HG03460 (cell line): Measurements from ENCODE around the gene ZNF654.
"Not testable (repeated sequence)": the region's sequence is repeated elsewhere in the genome, so short reads cannot be mapped to it uniquely, and the experiment has no call there.

Source experiments
- ATAC-seq: cut with Tn5 transposase; IDR thresholded peaks from one replicate; pipeline ENCODE4 v1.9.1; 2021; ENCODE audit not compliant: unreplicated experiment

Gene ZNF654

DNA sequence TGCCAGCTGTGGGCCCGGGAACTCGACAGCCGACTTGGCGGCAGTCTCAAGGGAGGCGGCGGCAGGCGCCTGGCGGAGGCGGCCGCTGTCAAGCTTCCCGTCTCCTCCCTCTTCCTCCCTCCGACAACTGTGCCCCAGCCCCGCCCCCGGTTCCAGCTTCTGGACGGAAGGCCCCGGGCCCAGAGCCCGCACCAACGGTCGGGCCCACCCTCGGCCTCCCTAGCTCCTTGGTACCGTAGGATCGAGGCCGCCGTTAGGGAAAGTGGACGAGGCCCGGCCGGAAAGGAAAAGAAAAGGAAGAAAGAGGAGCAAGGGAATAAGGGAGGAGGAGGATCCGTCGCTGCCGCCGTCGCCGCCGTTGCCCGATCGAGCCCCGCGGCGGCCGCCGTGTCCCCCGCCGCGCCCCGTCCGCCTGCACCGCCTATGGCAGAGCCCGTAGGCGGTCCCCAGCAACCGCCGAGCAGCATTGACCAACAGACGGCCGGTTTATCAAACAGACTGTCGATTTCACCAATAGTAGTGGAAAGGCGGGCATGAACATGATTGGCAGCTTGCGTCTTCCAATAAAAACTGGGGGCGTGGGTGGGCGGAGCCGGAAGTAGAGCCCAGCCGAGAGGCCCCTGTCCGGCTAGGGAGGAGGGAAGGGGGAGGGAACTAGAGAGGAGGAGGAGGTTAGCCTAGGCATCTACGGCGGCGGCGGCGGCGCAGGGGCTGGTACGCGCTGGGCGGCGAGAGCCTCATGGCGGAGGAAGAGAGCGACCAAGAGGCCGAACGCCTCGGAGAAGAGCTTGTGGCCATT lies at the start of gene ZNF654, which contains the start of gene CGGBP1:
Gene ZNF654 (plus strand): TSS at position 675 of the 799 bp plus-strand sequence. CDS start 65 bp downstream, at position 740.
Gene CGGBP1 (minus strand): TSS at position 425 of the 799 bp plus-strand sequence. CDS start 3,029 bp downstream, outside the sequence.
- ATAC-seq: peak; percentile 94

DNA sequence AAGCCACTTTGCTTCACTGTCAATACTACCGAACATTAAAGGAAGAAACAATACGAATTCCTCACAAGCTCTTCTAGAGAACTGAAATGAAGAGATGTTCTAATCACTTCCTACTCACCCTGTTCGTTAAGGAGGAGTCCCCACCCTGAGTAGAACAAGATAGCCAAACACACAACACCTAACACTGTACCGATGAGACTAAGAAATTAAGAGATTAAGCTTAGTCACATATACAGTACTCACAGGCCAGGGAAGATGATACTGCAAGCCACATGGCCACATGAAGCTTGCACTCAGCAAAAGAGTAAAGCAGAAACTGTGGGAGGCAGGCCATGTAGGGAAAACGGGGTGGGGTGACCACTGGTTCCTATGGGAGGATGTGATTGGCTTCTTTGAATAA lies 48.2 kb upstream of the ZNF654 start:
- no peak for ATAC-seq

DNA sequence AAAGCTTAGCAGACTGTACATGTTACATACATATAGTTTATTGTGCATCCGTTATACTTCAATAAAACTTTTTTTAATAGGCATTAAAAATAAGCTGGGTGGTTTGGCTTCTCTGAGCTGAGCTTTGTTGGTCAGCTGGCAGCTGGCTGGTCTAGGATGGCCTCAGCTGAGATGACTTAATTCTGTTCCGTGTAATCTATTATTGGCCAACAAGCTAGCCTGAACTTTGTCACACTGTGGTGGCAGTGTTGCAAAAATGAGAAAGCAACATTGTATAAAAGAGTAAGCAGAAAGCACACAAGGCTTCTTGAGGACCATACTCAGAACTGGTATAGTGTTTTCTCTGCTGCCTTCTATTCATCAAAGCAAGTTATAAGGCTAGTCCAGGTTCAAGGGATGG lies 45.5 kb upstream of the ZNF654 start:
- no peak for ATAC-seq

DNA sequence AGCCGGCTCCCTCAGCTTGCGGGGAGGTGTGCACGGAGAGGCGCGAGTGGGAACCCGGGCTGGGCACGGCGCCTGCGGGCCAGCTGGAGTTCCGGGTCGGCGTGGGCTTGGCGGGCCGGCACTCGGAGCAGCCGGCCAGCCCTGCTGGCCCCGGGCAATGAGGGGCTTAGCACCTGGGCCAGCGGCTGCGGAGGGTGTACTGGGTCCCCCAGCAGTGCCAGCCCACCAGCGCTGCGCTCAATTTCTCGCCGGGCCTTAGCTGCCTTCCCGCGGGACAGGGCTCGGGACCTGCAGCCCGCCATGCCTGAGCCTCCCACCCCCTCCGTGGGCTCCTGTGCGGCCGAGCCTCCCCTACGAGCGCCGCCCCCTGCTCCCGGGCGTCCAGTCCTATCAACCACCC lies 43.4 kb upstream of the ZNF654 start:
- ATAC-seq: not testable (repeated sequence)

DNA sequence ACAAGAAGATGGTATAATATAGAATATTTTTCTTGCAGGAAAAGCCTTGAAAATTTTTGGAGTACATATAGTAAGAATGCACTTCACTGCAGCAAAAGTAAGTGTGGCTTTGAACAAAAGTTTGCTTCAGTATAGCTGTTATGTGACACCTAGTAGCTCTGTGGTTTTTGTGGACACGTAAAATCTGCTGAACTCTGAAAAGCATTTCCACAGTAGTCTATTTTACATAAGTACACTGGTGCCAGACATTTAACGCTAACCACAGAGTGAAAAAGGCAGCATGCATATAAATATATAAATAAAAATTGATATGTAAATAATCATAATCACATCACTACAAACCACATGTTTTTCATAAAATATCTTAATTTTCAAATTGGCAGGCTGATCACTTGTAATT lies 40.0 kb upstream of the ZNF654 start:
- ATAC-seq: peak; percentile 94

DNA sequence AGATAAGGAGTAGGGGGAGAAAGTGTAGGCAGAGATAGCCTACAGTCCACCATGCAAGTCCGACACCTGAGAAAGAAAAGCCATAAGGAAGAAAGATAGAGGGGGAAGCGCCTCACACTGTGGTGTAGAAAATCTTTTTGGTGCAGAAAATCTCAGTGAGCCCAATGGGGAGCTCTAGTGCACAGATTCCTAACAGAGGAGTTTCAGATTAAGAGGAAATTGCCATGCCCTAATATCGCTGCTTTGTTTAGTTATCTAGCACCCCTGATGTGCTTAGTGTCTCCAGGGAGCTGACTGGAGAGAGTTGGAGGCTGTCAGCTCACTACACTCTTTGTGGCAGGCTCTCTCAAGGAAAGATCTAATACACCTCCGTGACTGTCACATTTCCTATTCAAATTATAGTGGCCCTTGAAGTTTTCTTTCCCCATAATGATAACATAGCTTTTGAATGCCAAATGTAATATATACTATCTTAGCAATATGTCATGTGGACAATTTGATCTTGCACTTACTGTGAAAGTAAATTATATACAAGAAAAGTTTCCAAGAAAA lies 34.0 kb upstream of the ZNF654 start:
- no peak for ATAC-seq

DNA sequence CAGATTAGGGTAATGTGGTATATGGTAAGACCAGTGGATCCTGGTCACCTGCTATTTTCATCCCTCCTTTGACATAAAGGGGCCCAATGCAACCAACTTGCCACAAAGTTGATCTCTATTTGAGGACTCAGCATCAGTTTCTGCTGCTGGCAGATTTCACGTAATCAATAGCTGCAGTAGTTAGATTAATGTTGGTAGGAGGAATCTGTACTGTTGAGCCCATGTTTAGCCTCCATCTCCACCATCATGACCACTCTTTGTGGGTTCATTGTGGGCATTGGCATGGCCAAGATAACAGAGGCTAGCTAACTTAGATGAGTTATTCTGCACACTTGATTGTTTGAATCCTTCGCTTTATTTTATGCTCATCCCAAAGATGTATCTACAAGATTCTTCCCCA lies 30.2 kb upstream of the ZNF654 start:
- no peak for ATAC-seq

DNA sequence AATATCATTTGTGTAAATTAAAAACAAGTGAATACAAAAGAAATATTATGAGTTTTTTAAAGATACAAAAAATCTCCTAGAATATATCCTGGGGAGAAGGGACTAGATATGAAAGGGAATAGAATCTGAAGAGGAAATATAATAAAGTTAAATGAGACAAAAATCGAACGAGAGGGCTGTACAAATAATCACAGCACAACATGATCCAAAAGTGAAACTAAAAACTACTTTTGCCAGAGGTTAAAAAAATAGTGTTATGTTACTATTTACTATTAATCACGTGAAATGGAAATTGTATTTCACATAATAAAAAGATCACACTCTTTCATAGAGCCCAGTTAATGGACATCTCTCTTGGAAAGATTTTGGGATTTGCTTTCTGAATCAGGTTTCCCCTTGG lies 28.8 kb upstream of the ZNF654 start:
- ATAC-seq: no peak

DNA sequence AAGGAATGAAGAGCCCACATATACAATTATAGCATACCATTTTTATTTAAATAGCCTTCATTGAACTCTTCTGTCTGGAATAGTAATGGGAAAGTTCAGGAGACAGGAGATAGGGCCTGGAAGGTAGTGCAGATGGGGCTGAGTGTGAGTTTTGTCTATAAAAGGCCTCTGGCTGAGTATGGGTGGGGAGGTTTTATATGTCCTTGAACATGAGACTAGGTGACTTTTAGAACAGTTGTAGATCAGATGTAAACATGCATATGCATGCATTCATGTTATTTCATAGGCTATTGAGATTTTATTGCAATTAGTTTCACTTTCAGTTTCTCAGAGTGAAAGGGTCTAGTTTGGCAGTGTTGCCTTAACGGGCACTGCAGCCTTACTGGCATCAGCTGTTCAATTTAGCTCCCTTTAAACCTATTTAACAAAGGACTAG lies 27.4 kb upstream of the ZNF654 start:
- ATAC-seq: peak; percentile 84

DNA sequence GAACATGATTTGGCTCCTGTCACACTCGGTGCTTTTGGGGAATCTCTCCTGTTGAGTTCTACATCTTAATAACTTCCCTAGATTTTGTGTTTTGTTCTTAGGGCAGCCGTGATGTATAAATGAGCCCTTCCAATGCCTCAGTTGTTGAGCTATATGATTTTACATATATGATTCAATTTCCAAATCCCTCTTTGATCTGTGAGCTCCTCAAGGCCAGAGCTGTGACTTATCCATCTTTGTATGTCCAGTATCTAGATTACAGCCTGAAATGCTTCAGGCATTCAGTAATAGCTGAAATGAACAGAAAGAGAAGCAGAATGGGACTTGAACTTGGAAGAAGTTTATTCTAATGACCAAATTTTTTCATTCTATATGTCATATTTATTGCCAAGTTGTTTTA lies 26.8 kb upstream of the ZNF654 start:
- ATAC-seq: peak; percentile 4

DNA sequence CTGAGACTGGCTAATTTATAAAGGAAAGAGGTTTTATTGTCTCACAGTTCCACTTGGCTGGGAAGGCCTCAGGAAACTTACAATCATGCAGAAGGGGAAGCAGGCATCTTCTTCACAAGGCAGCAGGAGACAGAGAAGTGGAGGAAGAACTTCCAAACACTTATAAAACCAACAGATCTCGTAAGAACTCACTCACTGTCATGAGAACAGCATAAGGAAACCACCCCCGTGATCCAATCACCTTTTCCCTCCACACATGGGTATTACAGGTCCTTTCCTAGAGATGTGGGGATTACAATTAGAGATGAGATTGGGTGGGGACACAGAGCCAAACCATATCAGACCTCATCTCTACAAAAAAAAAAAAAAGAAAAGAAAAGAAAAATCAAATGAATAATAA lies 26.0 kb upstream of the ZNF654 start:
- no peak for ATAC-seq

DNA sequence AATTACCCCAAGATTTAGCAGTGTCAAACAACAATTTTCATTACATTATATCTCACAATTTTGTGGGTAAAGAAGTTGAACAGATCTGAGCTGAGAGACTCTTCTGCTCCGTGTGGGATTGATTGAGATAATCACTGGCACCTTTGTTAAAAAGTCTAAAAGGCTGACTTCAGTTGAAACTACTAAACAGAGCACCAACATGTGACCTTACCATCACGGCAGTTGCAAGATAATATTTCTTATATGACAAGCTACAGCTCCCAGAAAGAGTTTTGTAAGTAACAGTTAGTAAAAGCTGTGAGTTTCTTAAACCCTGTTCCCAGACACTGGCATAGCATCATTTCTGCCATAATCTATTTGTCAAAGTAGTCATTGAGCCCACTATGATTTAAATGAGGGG lies 25.2 kb upstream of the ZNF654 start:
- no peak for ATAC-seq

DNA sequence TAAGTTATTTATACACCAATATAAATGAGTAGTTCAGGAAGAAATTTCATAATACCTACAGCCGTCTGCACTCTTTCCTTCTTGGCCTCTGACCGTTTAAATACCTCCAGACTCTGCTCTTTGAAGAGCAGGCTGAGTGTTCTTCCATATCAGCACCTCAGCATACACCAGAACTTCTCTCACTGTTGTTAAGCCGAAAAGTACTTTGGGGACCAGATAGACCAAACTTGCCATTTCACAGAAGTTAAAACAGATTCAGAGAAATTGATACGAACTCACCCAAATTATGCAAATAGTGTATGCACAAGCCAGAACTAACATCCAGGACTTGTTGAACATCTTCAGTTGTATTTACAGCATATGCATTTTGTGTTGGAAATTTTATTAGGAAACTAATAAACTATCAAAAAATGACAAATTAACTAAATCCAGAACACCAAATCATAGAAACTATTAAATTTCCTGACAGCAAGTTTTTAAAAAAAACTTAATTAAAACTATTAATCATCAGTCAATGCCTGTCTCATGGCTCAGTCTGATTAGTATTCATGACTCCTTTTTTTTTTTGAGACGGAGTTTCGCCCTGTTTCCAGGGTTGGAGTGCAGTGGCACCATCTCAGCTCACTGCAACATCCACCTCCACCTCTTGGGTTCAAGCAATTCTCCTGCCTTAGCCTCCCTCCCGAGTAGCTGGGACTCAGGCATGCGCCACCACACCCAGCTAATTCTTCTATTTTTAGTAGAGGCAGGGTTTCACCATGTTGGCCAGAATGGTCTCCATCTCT lies 24.4 kb upstream of the ZNF654 start:
- no peak for ATAC-seq

DNA sequence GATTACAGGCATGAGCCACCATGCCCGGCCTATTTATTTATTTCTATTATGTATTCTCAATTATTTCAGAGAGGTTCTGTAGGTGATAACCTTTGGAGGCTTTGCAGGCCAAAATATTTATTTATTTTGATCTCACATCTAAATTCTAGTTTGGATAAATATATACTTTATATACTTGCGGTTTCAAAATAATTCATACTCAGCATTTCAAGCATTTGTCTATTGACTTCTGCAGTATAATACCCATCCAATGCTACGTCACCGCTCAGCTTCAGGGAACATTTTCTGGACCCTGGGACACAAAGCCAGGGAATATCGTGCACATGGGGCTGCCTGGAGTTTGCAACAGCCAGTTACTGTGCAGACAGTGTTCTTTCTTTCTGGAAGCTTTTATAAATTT lies 22.8 kb upstream of the ZNF654 start:
- ATAC-seq: no peak

DNA sequence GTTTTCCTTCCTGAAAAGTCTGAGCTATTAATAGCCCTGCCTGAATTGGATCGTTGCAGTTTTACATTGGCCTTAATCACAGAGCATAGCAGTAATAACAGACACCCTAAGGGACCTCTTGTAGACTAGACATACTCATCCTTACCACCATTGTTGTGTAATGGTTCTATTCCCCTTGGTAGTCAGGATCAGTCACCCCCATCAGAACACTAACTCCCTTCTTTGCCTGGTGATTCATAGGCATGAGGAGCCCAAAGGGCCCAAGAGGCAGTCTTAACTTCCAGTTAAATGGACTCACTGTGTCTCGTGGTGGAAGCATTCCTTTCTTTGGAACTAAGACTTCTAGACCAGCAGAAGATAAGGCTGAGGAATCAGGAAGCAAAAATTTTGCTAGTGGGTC lies 20.5 kb upstream of the ZNF654 start:
- ATAC-seq: no peak

DNA sequence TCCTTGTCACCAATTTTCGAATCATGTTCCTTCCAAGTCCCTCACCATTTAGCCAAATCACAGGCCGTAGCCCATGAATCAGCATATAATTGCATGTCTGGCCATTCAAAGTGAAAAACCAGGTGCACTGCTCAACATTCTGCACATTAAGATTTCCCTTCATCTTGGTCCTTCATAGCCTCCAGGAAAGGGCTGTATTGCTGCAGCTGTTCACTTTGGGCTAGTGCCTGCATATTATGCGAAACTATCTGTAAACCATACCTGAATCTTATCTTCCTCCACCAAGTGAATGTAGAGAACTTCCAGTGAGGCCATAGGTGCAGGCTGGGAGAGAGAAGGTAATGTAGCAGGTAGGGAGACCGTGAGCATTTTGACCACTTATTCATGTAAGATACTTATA lies 18.5 kb upstream of the ZNF654 start:
- no peak for ATAC-seq

DNA sequence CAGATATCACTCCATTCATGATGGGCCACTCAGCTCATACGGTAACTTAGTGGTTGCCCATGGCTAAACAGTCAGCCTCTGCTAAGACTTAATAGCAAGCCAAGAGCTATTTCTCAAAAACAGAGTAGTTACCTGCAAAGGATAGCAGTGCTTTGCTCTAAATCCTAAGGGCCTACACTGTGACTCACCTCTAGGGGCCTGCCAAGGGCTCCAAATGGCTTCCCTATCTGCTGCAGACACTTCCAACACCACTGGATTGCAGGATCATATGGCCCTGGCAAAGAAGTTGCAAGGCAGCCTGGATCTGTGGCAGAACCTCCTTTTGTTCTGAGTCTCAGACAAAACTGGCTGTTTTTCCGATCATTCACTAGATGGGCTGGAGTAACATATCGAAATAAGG lies 18.1 kb upstream of the ZNF654 start:
- ATAC-seq: no peak

DNA sequence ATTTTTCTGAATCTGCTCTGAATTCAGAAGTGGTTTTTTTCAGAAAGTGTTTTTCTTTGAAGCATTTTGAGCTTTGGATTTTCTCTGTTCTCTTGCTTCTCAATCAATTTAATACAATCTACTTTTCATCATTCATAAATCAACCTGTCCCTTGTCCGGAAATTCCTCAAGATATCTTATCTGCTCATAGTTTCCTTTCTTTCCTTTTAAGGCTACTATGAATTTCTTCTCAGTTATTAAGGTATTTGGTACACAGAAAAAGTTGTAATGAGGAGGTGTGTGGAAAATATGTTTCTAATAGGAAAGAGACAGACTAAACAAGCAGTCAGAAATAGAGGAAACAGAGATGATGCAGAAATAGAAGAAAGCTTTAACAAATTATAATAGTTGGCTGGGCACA lies 14.6 kb upstream of the ZNF654 start:
- no peak for ATAC-seq

DNA sequence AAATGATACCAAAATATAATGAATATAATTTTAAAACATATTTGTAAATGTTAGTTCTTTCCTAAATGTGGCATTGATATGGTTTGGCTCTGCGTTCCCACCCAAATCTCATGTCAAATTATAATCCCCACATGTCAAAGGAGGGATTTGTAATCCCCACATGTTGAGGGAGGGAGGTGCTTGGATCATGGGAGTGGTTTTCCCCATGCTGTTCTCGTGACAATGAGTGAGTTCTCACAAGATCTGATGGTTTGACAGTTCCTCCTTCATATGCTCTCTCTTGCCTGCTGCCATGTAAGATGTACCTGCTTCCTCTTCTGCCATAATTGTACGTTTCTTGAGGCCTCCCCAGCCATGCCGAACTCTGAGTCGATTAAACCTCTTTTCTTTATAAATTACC lies 12.3 kb upstream of the ZNF654 start:
- no peak for ATAC-seq

DNA sequence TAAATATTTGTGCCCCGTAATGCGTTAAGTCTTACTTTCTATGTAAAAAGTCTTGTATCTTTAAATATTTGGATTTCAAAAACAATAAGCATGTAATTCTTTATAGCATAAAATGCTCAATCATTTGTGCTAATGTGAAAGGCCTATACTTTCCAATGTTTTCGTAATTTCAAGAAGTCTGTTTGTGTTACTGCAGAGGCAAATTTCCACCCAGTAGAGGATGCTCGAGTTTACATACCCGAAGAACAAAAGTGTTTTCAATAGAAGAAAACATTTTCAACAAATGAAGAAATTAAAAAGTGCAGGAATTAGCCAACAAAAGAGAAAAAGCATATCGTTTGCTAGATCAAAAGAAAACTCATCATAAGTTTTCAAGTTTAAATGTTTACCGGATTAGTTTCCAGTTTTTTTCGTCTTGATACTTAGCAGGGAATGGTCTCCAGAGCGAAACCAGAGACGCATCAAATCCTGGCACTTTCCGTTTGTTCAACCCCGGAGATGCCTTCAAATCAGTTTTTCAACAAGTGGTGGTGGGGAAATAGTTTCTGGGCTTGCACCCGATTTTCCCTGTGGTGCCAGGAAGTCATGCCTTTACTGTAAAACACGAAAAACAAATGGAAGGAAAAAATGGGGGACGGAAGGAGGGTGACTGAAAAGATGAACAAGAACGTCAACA lies 1.3 kb upstream of the ZNF654 start:
- ATAC-seq: no peak

DNA sequence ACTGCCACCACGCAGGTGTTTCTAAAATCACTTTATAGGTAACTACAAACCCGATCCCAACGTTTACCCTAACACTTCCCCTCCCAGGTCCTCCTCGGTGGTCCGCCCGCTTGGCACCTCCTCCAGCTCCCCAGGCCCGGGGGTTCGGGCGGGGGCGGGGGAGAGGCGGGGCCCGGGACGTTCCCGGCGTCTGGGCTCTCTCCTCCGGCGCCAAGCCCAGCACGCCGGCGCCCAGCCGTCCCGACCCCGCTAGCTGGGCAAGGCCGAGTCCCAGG lies 812 bp upstream of the ZNF654 start:
- no peak for ATAC-seq
